PFSK-1 (cell line): ENCODE data around the gene KIAA1549.

Source experiments
- FOXP2 ChIP-seq: optimal IDR thresholded peaks from 2 replicates; pipeline ENCODE3; 2011; ENCODE audit warnings: borderline replicate concordance, control low read depth, inconsistent platforms; ENCODE audit not compliant: insufficient read depth; ENCODE audit errors: extremely low read length, extremely low read depth
- POLR2AphosphoS5 ChIP-seq: IDR thresholded peaks from 2 replicates; pipeline ENCODE4 v1.6.1; 2012; ENCODE audit warnings: low read depth, mild to moderate bottlenecking, control low read depth, low read length, moderate library complexity
- REST ChIP-seq, 2 experiments: IDR thresholded peaks; 2 replicates each; pipeline versions ENCODE4 v1.6.1 to v1.8.0; 2011 to 2012; ENCODE audit warnings: low read depth in 2 of 2, low read length in 2 of 2, control low read depth in 1 of 2, inconsistent platforms in 1 of 2, mild to moderate bottlenecking in 1 of 2, moderate library complexity in 1 of 2; ENCODE audit not compliant: insufficient read depth in 1 of 2
- SIN3A ChIP-seq: IDR thresholded peaks from 2 replicates; pipeline ENCODE4 v1.6.1; 2012; ENCODE audit warnings: mild to moderate bottlenecking, low read length, moderate library complexity, borderline replicate concordance; ENCODE audit not compliant: insufficient read depth
- TAF1 ChIP-seq: IDR thresholded peaks from 2 replicates; pipeline ENCODE4 v1.6.1; 2012; ENCODE audit warnings: low read length, control low read depth, borderline replicate concordance; ENCODE audit not compliant: insufficient read depth

Gene KIAA1549

GRCh38 chr7:138832966-138833365 lies 148.2 kb downstream of the KIAA1549 start:
- no peak for TF ChIP-seq FOXP2
- TF ChIP-seq SIN3A = no peak
- TF ChIP-seq REST (IDR thresholded peaks at IDR 0.05; ENCODE audit: insufficient read depth in 1 of 2, low read depth in 2 of 2, low read length in 2 of 2) = no peak
- TF ChIP-seq TAF1 = no peak
- TF ChIP-seq POLR2AphosphoS5 = no peak

GRCh38 chr7:138829335-138829734 lies 151.9 kb downstream of the KIAA1549 start:
- TF ChIP-seq POLR2AphosphoS5 (no peak), SIN3A (no peak), REST (IDR thresholded peaks at IDR 0.05; ENCODE audit: insufficient read depth in 1 of 2, low read depth in 2 of 2, low read length in 2 of 2) (no peak), FOXP2 (no peak), TAF1 (no peak)

GRCh38 chr7:138828302-138828701 lies 152.9 kb downstream of the KIAA1549 start:
- no peak for TF ChIP-seq REST (IDR thresholded peaks at IDR 0.05; ENCODE audit: insufficient read depth in 1 of 2, low read depth in 2 of 2, low read length in 2 of 2)
- no peak for TF ChIP-seq FOXP2
- no peak for TF ChIP-seq POLR2AphosphoS5
- TF ChIP-seq SIN3A = no peak

GRCh38 chr7:138825049-138825721 lies 156.0 kb downstream of the KIAA1549 start:
- TF ChIP-seq TAF1 (no peak), REST (IDR thresholded peaks at IDR 0.05; ENCODE audit: insufficient read depth in 1 of 2, low read depth in 2 of 2, low read length in 2 of 2) (no peak)
